HG03432 (cell line): ENCODE results near the gene SPACA9.

ENCODE experiments used
- ATAC-seq: cut with Tn5 transposase; IDR thresholded peaks from one replicate; pipeline ENCODE4 v1.9.1; 2021; ENCODE audit warnings: mild to moderate bottlenecking, moderate library complexity; ENCODE audit not compliant: unreplicated experiment

The SPACA9 gene

DNA sequence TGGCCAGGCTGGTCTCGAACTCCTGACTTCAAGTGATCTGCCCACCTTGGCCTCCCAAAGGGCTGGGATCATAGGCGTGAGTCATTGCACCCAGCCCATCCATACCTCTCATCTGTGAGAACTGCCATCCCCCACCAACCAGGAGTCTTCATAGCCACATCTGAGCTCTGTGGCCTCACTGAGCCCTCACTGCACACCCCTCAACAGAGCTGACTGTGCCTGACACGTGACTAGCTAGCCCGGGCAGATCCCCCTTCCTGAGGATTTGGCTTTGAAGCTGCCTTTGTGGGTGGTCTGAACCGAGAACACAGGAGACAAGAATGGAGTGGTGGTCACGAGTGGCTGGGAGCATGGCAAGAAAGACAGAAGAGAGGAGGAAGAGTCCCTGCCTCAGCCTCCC is 16.2 kb upstream of the SPACA9 start:
- no peak for ATAC-seq

DNA sequence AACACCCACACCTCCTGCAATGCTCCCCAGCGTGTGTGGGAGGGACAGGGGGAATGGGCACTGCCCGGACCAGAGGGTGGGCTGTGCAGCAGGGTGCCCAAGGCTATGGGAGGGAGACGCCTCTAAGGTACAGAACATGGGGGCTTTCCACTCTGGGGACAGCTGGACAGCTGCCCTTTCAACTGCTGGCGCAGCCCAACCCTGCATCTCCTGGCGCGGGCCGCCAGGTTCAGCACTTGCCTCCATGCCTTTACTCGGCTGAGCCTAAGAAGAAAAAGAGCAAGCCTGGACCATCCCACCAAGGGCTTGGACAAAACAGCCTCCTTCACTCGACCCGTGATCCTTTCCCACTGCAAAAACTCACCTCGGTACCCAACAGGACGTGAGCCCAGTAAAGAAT is 15.6 kb upstream of the SPACA9 start:
- no peak for ATAC-seq

DNA sequence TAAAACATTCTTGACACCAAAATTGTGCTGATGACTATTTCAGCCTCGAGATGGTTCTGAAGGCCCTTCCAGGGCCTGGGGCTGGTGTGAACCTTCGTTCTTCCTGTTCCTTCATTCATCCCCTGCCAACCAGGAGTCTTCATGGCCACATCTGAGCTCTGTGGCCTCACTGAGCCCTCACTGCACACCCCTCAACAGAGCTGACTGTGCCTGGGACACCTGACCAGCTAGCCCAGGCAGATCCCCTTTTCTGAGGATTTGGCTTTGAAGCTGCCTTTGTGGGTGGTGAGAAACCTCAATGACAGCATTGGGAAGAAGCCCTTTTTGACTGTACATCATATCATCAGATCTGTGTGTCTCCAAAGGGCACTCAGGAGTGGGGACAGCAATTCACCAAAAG is 14.4 kb upstream of the SPACA9 start:
- ATAC-seq, result no peak

DNA sequence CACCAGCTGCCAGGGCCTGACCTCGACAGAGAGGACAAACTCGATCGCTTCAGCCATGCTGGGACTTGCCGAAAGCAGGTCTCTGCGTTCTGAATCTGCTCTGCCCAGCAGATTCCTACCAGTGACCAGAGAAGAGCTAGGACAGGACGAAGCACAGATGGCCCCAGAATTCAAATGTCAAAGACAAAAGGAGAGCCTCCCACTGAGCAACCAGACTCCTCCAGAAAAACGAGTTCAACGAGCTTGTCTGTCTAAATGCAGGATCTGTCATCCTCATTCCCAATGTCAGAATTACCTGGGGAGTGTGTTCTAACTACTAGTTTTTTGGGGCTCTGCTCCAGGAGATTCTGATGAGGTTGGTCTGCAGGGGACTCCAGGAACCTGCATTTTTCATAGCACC is 14.0 kb upstream of the SPACA9 start:
- ATAC-seq, result no peak

DNA sequence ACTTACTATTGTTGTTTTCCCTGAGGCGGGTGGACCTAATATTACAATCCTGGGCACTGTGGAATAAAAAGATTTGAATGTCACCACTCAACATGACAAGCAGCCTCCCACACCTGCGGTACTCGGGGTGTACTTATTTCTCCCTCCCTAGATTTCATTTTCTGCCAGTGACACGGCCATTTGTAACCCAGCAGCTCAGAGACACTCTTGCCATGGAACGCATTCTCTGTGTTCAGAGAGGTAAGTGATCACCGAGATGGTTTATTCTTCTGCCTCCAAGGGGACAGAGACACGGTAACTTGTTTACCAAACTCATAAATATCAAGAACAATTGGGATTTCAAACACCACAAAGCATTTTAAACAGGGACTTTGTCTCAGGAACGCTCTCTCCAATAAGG is 11.8 kb upstream of the SPACA9 start:
- ATAC-seq, result no peak

DNA sequence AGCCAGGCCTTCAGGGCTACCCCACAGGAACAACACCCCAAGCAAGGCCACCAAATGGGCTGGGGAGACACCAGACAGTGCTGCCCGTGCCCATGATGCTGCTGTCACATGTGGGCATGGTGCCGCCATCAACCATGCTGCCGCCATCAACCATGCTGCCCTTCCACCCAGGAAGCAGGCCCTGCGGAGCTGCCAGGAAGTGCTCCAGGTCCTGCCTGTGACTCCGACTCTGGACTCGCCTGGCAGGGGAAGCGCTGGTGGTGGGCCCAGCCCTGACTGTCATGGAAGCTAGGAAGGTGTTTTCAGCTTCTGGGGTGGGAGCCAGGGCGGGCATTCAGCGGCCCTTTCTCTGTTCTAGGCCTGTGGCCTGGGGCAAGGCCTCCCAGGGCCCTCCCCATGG is 9.4 kb upstream of the SPACA9 start:
- no peak for ATAC-seq

DNA sequence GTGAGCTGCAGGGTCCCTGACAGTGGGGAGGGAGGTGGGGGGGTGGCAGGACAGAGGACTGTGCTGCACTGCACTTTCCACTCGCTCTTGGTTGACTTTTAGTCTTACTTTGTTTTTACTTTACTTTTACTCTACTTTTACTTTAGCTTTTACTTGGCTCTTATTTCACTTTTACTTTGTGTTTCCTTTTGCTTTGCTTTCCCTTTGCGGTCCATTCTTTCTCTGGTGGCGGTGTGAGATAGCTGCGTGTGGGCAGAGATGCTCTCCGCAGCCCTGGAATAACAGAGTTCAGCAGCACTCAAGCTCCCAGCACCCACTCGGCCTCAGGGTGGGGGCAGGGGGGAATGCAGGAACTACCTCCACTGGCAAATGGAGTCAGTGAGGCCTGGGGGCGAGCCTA is 5.3 kb upstream of the SPACA9 start:
- no peak for ATAC-seq

DNA sequence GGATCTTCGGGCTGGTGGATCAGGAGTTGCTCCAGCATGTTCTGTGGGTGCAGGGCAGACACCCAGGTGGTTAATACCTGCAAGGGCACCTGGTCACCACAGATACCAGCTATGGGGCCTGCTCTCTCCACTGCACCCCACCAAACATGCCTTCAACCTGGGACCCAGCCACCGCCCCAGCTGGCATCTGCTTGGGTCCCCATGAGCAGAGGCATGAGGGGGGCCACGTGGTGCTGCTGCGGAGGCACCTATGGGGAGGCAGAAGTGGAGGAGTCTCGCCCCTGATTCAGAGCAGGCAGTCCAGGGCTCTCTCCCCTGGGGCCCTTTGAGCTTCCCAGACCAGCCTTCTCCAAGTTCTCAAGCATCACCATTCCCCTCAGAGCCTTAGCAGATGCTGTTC is 3.5 kb upstream of the SPACA9 start:
- no peak for ATAC-seq

DNA sequence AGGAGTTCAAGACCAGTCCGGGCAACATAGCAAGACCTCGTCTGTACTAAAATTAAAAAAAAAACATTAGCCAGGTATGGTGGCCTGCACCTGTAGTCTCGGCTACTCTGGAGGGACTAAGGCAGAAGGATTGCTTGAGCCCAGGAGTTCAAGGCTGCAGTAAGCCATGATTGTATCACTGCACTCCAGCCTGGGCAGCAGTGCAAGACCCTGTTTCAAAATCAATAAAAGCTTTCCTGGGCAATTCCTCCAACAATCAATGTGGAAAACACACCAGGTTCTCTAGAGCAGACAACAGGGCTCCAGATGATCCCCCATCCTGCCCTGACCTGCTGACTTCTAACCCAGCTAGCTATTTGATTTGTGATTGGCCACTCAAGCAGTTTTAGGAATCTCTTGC is 1.8 kb upstream of the SPACA9 start:
- no peak for ATAC-seq

DNA sequence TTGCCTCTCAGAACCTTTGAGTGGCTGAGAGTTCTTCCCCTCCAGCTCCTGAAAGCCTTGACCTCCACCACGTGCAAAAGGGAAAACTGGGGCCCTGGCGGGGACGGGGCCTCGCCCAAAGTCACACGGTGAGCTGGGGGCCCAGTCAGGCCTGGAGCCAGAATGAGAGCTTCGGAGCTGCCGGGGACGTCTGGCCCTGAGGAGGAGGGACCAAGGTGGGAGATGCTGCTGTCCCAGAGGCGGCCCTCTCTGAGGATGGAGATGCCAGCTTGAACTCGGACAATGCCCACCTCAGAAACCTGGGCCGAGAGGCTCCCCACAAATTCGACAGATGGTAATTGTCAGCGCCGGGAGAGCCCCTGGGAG is 1.3 kb upstream of the SPACA9 start:
- ATAC-seq, result no peak

DNA sequence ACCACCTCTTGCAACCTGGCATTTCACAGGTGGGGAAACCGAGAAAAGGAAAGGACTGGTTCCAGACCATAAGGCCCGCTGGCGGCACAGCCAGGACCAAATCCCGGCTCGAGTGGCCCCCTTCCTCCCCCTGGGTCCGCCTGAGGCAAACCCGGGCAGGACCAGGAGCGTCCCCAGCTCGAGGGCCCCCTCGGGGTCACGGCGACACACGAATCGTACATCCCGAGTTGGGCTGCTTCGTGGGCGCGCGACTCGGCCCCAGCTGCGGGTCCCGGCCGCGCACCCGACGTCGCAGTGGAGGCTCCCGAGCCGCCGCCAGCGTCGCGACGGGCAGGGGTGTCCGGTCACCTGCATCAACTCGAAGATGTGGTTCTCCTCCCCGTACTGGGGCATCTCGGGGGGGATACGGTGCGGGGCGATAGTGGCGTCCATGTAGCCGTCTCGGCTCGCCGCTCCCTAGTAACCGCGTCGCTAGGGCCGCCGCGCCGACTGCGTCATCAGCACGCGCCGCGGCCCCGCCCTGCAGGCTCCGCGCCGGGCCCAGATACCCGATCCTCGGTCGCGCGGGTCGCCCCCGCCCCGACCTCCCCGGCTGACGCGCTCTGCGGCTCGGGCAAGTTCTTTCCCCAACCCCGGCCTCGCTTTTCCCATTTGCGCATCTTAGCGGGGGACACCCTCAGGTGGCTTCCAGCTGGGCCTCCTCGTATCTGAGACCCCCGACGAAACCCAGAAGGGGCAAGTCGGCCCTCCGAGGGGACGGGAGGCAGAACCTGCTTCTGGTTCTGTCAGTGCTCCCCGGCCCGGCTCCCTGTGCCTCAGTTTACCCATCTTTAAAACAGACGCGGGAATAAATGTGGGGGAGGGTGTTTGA is 639 bp upstream of the SPACA9 start, which contains the start of gene AK8:
Gene AK8, minus strand, starts transcription at position 461 of the 871 bp plus-strand sequence. Its CDS starts 29 bp downstream, at position 432.
- peak; percentile 83 for ATAC-seq

DNA sequence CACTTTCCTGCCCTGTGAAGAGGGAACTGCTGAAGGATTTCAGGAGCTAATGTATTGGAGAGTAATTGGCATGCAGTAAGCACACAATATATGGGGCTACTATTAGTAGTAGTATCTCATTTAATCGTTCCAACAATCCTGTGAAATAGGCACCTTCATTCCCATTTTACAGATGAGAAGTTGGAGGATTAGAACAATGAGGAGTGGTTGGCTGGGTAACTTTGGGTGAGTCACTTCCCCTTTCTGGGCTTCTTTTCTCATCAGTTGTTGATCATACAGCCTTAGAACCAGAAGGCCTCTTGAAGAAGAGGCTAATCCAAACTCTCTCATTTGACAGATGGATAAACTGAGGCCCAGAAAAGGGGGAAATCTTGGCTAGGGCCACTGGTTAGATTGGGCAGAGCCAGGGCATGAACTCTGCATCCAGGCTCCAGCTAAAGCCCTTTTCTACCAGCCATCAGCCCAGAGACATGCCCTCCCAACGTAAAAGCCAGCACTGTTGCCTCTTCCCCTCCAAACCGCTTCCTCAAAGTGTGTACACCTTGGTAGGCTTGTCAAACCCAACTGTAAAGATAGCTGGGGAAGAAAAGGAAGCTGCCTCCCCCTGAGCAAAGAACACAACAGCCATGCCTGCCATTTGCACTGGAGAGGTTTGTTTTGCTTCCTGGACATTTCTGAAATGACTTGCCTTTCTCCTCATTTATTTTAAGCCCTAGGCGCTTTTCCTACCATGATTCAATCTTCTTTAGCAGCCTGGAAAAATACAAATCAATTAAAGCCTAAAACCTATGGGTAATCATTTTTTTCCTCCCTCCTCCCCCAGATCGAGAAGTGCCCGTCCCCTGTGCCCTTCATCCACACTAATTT is 992 bp downstream of the SPACA9 start:
- ATAC-seq, result no peak

DNA sequence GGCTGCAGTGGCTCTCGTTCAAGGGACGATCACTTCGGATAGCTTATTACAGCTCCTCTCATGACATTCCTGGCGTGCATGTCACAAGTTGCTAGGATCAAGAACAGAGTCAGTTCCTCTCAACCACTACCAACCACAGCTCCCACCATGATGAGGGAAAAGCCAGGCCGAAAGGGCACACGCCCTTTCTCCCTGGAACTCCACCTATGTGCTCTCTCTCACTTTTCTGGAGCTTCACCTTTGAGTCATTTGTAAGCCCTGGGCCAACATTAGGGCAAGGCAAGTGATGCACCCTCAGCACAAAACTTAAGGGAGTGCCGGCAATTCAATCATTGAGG is 1.6 kb downstream of the SPACA9 start:
- no peak for ATAC-seq

DNA sequence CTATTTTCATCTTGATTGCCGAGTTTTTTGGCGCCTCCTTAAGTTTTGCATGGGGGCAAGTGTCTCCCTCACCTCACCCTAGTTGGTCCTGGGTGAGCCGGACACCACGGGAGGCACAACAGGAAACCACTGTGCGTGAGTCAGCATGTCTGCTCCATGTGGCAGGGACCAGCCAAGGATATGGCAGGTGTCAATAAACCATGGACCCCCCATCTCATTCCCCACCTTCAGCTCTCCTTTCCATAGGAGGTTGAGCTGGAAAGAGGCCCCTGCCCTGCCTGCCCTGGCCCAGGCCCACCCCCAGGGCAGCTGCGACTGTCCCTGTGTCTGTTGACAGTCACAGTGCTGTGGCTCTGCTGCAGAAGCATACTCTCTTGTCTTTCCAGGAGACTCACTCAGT is 3.1 kb downstream of the SPACA9 start:
- no peak for ATAC-seq

DNA sequence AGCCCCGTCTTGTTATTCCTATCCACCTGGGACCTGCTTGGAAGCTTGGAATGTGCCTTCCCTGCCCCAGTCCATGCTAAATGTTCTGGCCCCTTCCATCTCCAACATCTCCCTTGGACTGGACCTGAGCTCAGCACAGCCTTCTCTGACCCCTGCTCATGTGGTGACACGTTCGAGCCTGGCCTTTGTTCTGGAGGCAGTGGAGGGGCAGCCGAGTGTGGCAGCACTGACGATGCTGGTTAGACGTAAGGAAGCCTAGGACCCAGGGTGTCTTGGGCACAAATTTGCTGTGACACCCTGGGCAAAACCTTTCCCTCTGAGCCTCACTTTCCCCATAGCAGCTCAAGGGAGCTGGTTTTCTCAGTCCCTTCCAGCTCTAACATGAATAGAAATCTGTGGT is 3.9 kb downstream of the SPACA9 start:
- no peak for ATAC-seq

DNA sequence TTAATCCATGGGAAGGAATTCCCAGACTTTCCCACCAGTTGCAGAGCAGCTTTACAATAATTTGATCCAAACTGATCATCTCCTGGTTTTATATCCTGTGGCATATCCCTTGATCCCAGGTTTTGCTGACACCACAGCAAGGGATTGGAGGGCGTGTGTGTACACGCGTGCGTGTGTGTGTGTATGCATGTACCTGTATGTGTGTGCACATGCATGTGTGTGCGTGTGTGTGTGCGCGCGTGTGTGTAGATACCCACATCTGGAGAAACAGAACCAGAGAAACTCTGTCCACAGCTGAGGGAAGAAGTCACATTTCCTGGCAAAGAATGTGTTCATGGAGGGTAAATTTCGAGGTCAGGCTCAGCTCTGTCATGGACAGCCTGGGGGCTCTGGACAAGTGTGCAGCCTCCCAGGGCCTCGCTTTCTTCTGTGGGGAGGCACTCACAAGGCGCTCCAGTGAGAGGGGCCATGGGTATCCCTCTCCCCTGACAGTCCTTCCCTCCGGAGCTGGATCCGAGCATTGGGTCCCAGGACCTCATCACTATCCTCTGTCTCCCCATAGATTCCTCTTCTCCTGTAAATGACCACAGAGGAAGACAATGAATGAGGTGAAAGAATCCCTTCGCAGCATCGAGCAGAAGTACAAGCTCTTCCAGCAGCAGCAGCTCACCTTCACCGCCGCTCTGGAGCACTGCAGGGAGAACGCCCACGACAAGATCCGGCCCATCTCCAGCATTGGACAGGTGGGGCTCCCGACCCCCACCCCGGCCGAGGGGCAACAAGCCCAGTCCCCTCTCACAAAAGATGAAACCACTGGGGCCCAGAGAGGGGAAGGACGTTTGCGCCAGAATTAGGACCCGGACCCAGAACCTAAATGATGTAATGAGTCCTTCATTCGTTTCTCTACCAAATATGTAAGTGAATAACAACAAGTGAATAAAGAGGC is 4.9 kb downstream of the SPACA9 start:
- ATAC-seq, result no peak

DNA sequence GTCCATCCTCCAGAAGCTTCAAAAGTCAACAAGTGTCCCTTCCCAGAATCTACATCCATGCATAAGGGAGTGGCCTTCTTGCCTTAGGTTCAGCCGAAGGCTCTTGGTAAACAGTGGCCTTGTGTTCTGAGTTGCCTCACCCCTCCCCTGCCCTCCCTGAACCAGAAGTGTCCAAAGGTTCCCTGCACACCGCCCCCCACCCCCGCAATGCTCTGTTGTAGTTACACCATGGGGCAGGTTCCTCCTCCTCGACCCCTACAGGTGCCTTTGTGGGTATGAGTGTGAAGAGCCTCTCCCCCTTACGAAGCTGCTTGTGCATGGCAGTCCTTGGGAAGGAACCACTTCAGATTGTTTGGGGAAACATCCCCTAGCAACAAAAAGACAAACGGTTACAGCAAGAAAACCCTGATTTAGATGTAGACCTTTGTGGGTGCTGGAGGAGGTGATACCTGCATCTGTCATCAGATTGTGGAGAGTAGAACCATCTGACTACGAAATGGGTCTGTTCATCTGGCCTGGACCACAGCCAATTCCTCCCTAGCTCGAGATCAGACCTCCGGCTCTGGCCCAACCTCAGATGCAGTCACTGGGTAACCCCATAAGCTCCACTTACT is 7.1 kb downstream of the SPACA9 start:
- ATAC-seq, result no peak

DNA sequence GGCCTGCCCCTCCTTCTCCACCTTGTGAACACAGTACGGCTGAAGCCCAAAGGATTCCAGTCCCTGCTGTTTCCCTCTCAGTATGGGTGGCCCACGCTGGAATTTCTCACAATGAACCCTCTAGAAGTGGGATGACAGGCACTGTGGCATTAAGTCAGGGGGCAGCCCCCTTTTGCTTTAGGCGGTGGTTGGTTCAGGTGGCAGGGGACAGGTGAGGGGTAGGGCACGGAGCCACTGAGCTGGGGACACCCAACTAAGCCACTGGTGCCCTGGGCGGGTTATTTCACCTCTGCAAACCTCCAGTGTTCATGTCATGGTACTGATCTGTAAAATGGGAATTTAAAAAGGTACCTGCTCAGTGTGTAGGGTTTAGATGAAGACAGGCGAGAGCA is 7.6 kb downstream of the SPACA9 start:
- no peak for ATAC-seq

DNA sequence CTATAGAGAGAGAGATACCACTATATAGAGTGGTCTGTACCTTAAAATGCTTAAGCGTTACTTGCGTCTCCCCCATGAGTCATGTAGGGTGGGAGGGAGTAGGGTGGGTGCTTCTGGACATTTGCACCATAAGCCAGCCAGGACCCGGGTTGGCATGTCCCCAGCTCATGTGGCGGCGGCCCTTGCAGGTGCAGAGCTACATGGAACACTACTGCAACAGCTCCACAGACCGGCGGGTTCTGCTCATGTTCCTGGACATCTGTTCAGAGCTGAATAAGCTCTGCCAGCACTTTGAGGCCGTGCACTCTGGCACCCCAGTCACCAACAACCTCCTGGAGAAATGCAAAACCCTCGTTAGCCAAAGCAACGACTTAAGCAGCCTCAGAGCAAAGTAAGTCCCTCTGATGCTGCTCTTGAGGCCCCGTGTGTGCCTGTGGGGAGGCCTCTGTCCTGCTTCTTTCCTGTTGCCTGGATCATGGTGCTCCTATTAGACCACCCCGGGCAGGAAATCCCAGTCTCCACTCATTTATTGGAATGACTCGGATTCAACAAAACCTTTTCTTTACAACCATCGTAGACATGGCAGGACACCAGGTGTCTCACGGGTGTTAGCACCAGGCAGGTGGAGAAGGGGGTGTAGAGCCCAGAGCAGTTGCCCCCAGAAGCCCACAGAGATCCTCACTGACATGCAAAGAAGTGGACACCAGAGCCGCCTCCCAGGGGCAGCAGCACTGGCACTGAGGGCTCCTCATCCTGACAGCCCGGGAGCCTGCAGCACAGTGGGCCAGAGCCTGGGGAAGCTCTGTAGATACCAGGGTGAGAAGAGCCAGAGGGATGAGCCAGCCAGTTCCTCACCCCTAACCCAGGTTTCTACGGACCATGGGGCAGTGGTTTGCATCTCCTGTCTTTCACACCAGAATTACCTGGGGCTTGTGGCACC is 8.8 kb downstream of the SPACA9 start:
- no peak for ATAC-seq

DNA sequence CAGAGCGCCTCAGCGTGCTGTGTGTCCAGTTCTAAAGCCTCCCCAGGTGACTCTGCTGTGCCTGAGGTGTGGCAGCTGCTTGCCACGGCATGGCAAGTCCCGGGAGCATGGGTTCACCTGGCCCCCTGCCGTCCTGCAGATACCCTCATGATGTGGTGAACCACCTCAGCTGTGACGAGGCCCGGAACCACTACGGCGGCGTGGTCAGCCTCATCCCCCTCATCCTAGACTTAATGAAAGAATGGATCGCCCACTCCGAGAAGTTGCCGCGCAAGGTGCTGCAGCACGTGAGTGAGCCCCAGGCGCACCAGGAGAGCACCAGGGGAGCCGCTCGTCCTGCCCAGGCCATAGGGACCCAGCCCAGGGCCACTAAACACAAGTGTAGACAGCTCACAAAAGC is 9.5 kb downstream of the SPACA9 start:
- no peak for ATAC-seq
